Pulmonary artery endothelial cell (primary cell): ENCODE data around the gene C10orf120. TPM values are rescaled to one million over a fixed set of nuclear protein-coding genes. Genes with fewer than 3 reads are reported as not detected.

ENCODE experiments used
- DNase-seq: peaks from one replicate; pipeline ENCODE4 v3.0.0-alpha.2; 2011; ENCODE audit warnings: low read depth, low spot score
- total RNA-seq: library from RNA; depleted of rRNA; stranded (reverse); fragments of >200 nt; gene quantifications from 2 replicates; pipeline ENCODE4 v1.2.3, GENCODE V29; 2014

Gene C10orf120
- total RNA-seq: not detected in 2 replicates

DNA sequence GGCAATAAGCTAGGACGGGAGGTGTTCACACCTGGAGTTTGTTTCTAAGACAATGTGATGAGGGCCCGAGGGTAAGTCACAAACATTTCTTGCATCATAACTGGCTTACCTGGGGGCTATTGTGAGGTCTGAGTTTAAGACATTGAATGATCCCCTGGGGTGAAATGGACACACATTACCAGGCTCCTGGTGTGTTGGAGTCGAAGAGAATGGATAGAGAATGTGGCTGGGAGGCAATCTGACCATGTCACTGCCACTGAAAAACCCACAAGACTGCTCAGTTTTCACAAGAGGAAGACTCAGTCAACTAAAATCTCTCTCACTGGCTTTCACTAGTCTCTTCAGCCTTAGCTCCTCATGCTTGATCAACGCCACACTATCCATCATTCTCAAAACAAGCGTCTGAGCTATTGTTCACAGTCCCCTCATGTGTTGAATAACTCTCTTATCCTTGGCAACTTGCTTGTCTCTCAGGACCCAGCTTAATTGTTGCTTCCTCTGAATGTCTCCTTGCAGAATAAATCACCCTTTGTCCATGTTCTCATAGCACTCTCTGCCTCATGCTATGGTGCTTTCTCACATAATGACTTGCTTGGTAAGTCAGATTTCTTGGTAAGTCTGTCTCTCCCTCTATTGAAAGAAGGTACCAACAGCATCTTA is at the start of gene C10orf120:
TSS of gene C10orf120 (minus strand) at position 51 of the 660 bp plus-strand sequence. CDS start 56 bp downstream, outside the sequence.
- no peak for DNase-seq

DNA sequence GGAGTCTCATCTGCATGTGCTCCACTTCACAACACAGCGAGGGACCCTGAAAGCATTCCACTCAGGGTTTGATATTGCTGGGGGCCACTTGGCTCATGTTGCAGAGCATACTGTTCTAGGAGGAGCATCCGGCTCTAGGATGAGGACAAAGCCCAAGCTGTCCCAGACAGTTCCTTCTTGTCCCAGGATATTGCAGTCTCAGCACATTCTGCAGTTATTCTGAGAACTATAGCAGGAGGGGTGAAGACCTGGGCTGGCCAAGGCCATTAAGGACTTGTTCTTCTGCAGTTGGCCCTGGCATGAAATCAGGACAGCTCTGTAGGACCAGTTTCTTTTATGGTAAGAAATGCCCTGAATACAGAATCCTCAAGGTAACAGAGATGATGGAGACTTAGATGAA is 48.9 kb upstream of the C10orf120 start:
- no peak for DNase-seq

DNA sequence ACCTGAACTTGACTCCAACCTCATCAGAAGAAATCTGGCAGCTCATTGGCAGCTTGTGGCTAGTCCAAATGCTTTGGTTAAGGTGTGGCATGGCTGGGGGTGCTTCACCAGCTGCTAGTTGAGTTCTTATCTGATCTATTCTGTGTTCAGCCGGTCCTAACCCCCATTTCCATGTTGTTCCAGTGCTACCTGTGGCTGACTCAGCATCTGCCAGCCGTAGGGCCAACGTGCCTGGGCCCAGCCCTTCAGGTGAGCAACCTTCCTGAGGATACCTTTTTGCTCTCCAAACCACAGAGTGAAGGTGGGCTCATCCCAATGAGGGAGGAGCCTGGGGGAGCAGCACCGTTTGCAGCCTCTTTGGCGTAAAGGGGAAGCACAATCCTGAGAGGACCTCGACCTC is 46.8 kb upstream of the C10orf120 start:
- DNase-seq: no peak

DNA sequence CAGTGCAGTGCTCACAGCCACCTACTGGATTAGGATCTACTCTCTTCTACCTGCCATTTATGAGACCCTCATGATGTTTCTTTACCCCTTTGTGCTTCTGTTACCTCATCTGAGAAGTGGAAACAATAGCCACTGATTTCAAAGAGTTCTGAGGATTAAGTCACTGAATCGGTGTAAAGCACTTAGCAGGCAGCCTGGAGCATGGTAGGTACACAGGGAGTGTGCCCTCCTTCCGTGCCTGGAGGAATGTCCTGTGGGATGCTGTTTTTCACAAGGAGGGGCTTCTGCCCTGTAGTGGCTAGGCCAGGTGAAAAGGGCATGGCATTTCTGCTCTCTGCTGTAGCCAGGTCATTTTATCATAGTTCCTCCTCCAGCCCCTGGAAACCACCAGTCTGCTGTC is 44.6 kb upstream of the C10orf120 start:
- no peak for DNase-seq

DNA sequence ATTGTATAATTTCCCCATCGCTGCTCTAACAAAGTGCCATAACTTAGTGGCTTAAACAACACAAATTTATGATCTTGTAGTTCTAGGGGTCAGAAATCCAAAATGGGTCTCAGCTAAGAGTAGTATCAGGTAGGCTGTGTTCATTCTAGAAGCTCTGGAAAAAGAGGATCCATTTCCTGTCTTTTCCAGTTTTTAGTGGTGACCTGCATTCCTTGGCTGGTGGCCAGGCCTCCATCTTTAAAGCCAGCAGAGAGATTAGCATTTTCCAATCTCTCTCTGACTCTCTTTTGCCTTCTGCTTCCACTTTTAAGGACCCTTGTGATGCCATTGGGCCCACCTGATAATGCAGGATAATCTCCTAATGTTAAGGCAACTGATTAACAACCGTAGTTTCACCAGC is 41.0 kb upstream of the C10orf120 start:
- DNase-seq: no peak

DNA sequence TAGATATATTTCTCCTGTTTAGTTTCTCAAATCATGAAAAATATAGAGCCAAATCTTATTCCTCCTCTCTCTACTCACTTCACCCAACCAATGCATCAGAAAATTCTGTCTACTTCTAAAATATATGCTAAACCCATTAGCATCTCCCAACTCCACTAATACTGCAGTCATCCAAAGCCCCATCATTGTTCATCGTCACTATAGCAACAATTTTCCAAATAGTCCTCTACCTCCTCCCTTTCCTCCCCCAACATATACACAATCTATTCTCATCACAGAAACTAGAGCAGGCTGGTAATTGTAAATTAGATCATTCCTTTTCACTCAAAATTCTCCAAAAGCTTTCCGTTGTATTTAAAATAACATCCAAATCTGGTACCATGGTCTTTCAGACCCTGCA is 38.4 kb upstream of the C10orf120 start:
- no peak for DNase-seq

DNA sequence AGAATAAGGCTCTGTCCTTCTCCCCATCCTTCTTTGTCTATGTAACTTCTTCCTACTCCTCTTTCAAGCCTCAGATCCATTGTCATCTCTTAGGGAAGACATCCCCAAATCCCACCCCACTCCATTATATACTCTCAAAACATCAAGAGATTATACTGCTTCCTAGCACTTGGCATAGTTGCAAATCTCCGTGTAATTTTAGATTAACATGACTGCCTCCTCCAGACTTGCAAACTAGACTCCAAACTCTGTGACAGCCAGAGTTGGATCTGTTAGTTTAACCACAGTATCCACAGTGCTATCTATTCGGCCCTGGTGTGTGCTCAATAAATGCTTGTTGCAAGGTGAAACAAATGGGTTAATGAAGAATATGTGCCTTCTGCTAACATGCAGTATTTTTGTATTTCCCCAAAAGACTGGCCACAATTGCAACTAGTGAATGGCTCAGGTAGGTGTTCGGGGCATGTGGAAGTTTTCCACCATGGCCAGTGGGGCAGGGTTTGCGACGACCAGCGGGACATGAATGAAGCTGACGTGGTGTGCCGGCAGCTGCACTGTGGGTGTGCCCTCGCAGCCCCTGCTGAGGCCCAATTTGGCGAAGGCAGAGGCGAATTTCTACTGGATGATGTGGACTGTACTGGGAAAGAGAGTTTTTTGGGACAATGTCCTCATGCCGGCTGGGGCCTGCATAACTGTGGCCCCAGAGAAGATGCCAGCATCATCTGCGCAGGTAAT is 34.5 kb upstream of the C10orf120 start:
- DNase-seq: no peak

DNA sequence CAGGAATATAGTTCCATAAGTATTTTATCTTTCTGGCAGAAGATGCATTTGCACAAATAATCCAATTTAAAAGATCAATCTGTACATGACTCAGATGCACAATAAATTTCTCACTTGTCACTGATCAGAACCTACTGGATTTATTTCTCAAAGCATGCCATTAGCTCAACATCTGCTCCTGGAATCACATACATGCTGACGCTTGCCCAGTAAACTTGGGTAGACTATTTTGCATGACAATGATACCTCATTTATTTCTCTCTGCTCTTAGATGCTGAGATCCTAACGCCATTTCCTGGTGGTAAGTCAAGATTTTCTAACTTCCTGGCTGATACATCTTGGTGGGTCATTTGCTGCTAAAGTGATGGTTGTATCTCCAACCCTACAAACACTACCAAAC is 33.8 kb upstream of the C10orf120 start:
- no peak for DNase-seq

DNA sequence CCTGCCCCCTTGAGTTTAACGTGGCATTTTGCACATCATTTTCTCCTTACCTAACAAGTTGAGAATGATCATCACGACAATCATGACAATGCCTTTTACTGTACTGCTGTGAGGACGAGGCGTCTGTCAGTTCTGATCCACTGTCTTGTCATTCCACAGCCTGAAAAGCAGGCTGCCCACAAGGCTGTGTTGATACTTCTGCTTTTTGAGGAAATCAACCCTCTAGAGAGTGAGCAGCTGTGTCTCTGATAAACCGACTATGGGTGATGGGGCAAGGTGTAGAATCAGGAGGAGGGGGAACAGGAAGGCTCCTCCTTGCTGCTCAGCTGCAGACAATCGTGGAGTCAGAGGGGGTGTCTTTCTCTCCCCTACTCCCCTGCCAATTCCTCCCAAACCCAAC is 30.6 kb upstream of the C10orf120 start:
- DNase-seq: no peak

DNA sequence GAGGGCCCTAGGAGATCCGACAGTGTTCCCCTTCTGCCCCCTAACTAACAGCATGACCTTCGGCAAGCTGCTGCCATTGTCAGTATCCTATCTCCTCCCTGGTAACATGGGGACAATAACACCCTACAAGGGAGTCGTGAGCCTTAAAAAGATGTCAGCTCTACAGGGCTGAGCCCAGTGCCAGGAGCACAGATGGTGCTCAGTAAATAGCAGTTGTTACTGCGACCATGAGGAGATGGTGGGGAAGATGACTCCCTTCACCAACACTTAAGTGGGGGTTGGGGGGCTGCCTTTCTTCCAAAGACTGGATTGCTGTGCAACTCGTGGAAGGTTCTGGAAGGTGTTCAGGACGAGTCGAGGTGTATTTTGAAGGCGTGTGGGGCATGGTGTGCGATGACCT is 29.5 kb upstream of the C10orf120 start:
- no peak for DNase-seq

DNA sequence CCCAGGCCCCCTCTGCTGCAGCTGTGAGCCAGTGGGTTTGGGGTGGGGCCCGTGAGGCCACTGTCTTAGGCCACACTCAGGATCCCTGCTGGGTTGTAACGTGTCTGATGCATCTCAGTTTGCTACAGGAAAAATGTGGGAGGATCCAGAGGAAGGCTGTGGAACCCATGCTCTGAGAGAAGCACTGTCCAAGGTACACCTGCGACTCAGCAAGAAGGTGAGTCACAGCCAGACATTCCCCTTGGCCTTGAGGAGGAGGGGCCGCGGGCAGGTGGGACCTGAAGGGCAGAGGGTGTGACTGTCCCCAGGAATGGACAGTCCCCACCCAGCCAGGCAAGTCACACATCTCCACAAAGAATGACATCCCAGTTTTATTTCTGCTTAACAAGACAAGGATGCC is 27.8 kb upstream of the C10orf120 start:
- no peak for DNase-seq

DNA sequence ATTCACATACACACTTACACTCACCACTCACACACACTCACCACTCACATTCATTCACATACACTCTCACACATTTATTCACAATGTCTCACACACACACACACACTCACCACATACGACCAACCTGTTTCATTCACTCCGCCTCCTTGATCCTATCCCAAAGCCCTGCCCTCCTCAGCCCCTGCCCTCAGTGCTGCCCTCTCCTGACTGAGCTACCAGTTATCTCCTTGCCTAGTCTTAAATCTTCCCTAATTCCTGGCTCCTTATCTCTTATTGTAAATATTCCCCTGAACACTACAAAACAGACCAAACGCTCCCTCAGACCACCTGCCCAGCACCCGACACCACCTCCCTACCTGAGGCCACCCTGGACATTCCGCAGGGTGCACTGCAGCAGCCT is 26.1 kb upstream of the C10orf120 start:
- no peak for DNase-seq

DNA sequence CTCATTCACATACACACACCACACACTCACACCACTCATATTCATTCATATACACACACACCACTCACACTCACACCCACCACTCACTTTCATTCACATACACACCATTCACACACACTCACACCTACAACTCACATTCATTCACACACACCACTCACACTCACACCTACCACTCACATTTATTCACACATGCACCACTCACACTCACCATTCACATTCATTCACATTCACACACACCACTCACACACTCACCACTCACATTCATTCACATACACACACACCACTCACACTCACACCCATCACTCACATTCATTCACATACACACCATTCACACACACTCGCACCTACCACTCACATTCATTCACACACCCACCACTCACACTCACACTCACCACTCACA is 25.4 kb upstream of the C10orf120 start:
- no peak for DNase-seq

DNA sequence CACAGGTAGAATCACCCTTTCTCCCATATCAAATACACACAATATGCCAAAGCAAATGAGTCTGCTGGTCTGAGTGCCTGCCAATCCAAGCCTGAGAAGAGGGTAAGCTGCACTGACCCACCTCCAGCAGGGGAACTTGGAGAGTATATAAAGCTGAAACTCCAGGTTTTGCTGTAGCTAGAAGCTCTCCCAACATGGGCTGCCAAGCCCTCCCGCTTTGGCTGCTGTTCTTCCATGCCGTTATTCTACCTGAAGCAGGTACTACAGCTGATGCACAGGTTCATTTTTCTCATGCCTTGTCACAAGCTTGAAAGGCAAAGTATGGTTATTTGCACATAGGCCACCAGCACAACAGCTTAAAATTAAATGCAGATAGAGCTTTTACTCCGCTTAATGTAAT is 21.5 kb upstream of the C10orf120 start:
- no peak for DNase-seq

DNA sequence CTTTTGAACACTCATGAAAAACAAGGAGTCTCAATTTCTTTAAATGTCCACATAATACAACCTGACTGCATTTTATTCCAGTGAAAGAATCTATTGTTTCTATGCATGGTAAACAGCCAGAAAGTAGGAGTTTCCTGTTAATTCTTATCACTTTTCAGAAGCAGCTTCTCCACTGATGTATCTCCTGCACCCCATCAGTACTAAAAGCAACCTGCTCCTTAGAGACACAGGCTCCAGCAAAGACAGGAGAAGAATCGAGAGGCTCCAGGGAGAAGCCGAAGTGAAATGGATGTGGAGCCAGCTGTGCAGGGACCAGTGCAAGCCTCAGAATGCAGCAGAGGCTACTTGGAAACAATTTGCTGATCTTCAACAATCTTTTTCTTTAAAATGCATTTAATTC is 16.4 kb upstream of the C10orf120 start:
- DNase-seq: no peak

DNA sequence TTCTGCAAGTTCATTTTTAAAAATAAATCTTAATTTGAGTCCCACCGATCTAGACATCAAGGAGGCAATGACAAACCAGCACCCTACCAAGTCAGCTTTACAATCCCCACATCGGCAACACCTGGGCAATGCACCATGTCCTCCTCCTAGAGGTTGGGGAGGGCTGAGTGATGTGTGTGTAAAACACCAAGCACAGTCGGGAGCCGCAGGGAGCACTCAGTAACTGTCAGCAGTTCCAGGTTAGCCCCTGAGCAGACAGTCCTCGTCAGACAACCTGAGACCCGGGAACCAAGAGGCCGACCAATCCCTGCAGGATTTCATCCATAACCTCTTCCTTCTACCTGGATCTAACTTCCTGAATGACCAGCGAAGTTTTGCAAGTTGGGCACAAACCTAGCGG is 15.9 kb upstream of the C10orf120 start:
- DNase-seq: no peak

DNA sequence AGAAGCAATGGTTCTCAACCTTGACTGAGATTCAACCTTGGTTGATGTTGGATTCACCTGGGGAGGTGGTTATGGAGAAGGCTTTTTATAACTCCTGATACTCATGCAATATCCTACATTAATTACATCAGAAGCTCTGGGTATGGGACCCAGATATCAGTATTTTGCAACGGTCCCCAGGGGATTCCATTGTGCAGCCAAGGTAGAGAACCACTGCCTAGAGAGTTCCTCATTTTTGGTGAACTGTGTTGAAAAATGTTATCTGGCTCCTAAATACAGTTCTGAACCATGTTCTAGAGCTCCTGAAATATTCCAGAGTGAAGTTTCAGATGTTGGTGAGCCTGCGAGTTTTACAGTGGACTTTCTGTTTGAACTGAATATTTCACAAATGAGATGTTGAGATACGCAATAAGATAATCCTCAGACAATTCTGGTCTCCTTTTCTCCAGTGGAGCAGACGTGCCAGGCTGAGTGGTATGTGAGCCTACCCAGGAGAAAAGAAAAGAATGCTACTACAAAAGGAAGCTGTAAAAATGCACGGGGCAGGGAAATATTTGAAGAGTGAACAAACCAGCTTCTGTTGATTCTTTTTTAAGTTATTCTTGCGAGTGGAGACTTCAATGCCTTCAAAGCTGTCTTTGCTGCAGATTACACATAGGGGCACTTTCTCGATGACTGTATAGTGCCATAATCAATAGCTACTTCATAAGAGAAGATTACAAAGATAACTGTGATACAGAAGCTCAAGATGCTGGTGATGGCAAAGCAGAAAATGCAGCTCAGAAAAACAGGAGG is 13.6 kb upstream of the C10orf120 start:
- DNase-seq: no peak

DNA sequence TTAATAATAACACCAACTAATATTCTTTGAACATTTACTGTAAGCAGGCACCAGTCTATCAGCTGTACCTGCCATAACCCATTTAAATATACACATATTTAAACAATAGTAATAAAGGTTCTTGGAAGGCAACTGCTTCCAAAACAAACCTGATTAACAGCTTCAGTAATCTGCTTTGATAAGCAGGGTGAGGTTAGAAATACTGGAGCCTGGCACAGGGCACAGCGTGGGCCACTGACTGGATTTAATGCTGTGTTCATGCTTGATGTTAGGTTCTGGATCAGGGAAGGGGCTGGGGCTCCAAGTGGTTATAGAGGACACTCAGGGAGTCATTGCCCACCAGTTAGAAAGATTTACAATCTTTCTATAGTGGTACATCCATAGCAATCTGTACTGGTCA is 10.9 kb upstream of the C10orf120 start:
- no peak for DNase-seq

DNA sequence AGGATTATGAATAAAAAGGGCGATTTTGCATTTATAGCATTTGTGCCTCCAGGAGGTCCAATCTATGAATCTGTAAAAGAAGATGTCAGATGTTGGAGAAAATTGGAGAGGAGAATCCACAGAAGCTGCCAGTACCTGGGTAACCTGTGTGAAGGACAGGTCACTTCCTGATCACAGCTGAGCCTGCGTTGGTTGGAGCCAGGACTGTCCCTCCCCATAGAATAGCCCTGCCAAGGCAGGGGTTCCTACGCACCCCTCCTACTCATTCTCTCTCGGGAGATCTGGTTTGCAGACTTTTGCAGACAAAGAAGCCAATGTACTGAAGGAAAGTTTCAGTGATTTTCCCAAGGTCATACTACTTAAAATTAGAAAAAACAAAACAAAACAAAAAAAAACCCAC is 10.3 kb upstream of the C10orf120 start:
- DNase-seq: no peak

DNA sequence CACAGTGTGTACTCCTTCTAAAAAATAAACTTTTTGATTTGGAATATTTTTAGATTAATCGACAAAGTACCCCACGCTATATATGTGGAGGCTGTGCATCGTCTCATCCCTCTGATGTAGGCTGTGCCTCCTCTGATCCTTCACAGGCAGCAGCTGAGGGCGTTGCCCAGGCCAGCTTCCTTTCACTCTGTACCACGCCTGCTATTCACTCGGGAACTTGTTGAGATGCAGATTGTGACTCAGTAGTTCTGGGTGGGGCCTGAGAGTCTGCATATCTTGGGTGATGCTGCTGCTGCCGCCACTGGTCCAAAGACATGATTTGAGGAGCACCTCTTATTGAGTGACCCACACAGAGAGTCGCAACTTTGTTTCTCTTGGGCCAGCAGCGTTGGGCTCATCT is 7.9 kb upstream of the C10orf120 start:
- DNase-seq: no peak

DNA sequence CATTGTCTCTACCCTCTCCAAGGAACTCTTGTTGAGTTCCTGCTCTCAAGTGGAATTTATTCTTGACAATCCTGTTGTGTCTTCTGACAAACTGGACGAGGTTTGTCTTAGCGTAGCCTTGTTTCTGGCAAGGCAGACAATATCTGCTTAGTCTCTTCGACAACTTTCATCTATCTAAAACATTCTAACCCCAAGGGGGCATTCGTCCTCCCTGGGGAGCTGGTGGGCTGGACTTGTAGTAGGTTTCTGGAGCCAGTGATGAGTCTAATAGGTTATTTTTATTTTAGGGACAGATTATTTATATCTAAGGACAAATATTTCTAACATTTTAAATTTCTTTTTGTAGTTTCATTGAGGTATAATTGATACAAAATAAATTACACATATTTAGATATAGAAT is 7.3 kb upstream of the C10orf120 start:
- no peak for DNase-seq

DNA sequence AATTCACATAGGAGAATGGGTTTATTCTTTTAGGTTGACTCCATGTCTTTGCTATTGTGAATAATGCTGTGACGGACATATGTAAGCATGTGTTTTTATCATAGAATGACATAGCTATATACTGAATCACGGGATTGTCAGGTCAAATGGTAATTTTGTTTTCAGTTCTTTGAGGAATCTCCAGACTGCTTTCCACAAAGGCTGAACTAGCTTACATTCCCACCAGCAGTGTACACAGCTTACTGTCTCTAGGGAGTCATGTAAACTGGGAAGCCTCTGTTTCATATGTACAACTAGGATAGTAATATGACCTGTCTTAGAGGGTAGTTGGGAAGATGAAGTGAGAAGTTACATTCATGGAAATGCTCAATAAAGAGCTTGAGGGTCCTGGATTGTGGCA is 6.8 kb upstream of the C10orf120 start:
- DNase-seq: no peak
